Loucy (cell line): Measurements from ENCODE around the gene CCDC180.

ENCODE experiments used
- H2AFZ ChIP-seq: fragments of 200-600 bp; sonication (generic); 2 replicates; pipeline ENCODE4 v1.6.0; 2016; ENCODE audit warnings: antibody characterized with exemption, mild to moderate bottlenecking, low read length, moderate library complexity
- H3F3A ChIP-seq: fragments of 200-600 bp; 2 replicates; pipeline ENCODE4 v1.6.0; 2016; ENCODE audit warnings: antibody characterized with exemption, low read depth, mild to moderate bottlenecking
- H3K27me3 ChIP-seq: fragments of 200-600 bp; sonication (generic); 2 replicates; pipeline ENCODE4 v1.6.1; 2014; ENCODE audit warnings: low read length, mild to moderate bottlenecking; ENCODE audit not compliant: insufficient read depth, poor library complexity, severe bottlenecking
- H3K36me3 ChIP-seq: fragments of 200-600 bp; sonication (generic); 2 replicates; pipeline ENCODE4 v1.6.1; 2016; ENCODE audit warnings: low read length; ENCODE audit not compliant: insufficient read depth
- H3K4me1 ChIP-seq: fragments of 200-600 bp; sonication (generic); 2 replicates; pipeline ENCODE4 v1.5.1; 2014; ENCODE audit warnings: low read length, mild to moderate bottlenecking; ENCODE audit not compliant: insufficient read depth, poor library complexity, severe bottlenecking
- H3K4me2 ChIP-seq: fragments of 200-600 bp; sonication (generic); 2 replicates; pipeline ENCODE4 v1.6.0; 2014; ENCODE audit warnings: antibody characterized with exemption, low read length, low read depth, mild to moderate bottlenecking; ENCODE audit not compliant: poor library complexity, severe bottlenecking
- H3K4me3 ChIP-seq: fragments of 200-600 bp; sonication (generic); 2 replicates; pipeline ENCODE4 v1.5.1; 2014; ENCODE audit warnings: low read length, mild to moderate bottlenecking, mixed read lengths; ENCODE audit not compliant: poor library complexity, severe bottlenecking
- H3K79me2 ChIP-seq: fragments of 200-600 bp; sonication (generic); 2 replicates; pipeline ENCODE4 v1.6.1; 2014; ENCODE audit warnings: low read length; ENCODE audit not compliant: insufficient read depth
- H3K9ac ChIP-seq: fragments of 200-600 bp; sonication (generic); 2 replicates; pipeline ENCODE4 v1.6.0; 2014; ENCODE audit warnings: mild to moderate bottlenecking, low read depth, low read length, moderate library complexity; ENCODE audit not compliant: poor library complexity, severe bottlenecking
- H3K9me2 ChIP-seq: fragments of 200-600 bp; sonication (generic); replicated peaks from 2 replicates; pipeline ENCODE4 v1.6.1; 2016; ENCODE audit warnings: low read depth, low read length, mixed read lengths
- H3K9me3 ChIP-seq: fragments of 200-600 bp; sonication (generic); 2 replicates; pipeline ENCODE4 v1.6.1; 2014; ENCODE audit warnings: mild to moderate bottlenecking, antibody characterized with exemption, low read length, low read depth; ENCODE audit not compliant: insufficient read depth
- H4K20me1 ChIP-seq: fragments of 200-600 bp; sonication (generic); 2 replicates; pipeline ENCODE4 v1.6.0; 2014; ENCODE audit warnings: antibody characterized with exemption, low read length, mild to moderate bottlenecking; ENCODE audit not compliant: insufficient read depth, poor library complexity, severe bottlenecking
- CTCF ChIP-seq: fragments of 200-600 bp; sonication (generic); conservative IDR thresholded peaks from 2 replicates; pipeline ENCODE4 v1.5.1; 2014; ENCODE audit warnings: mild to moderate bottlenecking, antibody characterized with exemption, low read length
- EZH2phosphoT487 ChIP-seq: fragments of 200-600 bp; IDR thresholded peaks from 2 replicates; pipeline ENCODE4 v1.6.1; 2018; ENCODE audit warnings: antibody characterized with exemption, mild to moderate bottlenecking, moderate library complexity, borderline replicate concordance

Gene CCDC180

GRCh38 chr9:97348871-97349270 lies 41.4 kb downstream of the CCDC180 start:
- no peaks in the 10 kb centered on the region for H3K4me1 ChIP-seq
- H4K20me1 ChIP-seq = no peaks in the 10 kb centered on the region
- TF ChIP-seq CTCF (no peak), EZH2phosphoT487 (no peak)
- no peaks in the 10 kb centered on the region for H3K79me2 ChIP-seq
- no peaks in the 10 kb centered on the region for H3K9me3 ChIP-seq
- no peaks in the 10 kb centered on the region for H3F3A ChIP-seq
- H3K27me3 ChIP-seq = no peaks in the 10 kb centered on the region
- H3K9ac ChIP-seq = no peak overlapping the region
- no peak overlapping the region for H3K4me2 ChIP-seq
- H3K9me2 ChIP-seq = no peaks in the 10 kb centered on the region
- no peak overlapping the region for H3K4me3 ChIP-seq
- no peak overlapping the region for H2AFZ ChIP-seq
- no peaks in the 10 kb centered on the region for H3K36me3 ChIP-seq

GRCh38 chr9:97349400-97349799 lies 41.9 kb downstream of the CCDC180 start:
- Histone ChIP-seq H3K4me2 (no peak overlapping the region), H3K9me3 (no peaks in the 10 kb centered on the region), H4K20me1 (no peaks in the 10 kb centered on the region), H3K9me2 (no peaks in the 10 kb centered on the region), H3K4me1 (no peaks in the 10 kb centered on the region), H3F3A (no peaks in the 10 kb centered on the region), H3K27me3 (no peaks in the 10 kb centered on the region), H3K4me3 (no peak overlapping the region), H3K36me3 (no peaks in the 10 kb centered on the region), H3K79me2 (no peaks in the 10 kb centered on the region), H2AFZ (no peak overlapping the region), H3K9ac (no peak overlapping the region)
- TF ChIP-seq CTCF (no peak), EZH2phosphoT487 (no peak)

- Histone ChIP-seq H3F3A (no peaks in the 10 kb centered on the region), H3K27me3 (no peaks in the 10 kb centered on the region), H3K79me2 (no peaks in the 10 kb centered on the region), H3K9me3 (no peaks in the 10 kb centered on the region), H3K4me2 (no peak overlapping the region), H3K4me1 (no peaks in the 10 kb centered on the region), H3K36me3 (no peaks in the 10 kb centered on the region), H3K9me2 (no peaks in the 10 kb centered on the region), H4K20me1 (no peaks in the 10 kb centered on the region), H3K9ac (no peak overlapping the region), H2AFZ (no peak overlapping the region), H3K4me3 (no peak overlapping the region)
- TF ChIP-seq CTCF = no peak
- TF ChIP-seq EZH2phosphoT487 = no peak
Observed at GRCh38 chr9:97354637-97355036, 47.2 kb downstream of the CCDC180 start.
